ENCODE results near the gene KDSR. TPM values are rescaled to one million over a fixed set of nuclear protein-coding genes. Genes with fewer than 3 reads are reported as not detected.

Gene KDSR
- total and polyA plus RNA-seq, 12 donors: 9.4 to 41.6 (median 32.8) TPM

- intact Hi-C loops (cut with DNase I): loop anchor here in 8 of 10 donors (2.0 to 10.0 kb wide), 8 partner anchors 55 to 302 kb away; no protein-coding TSS in a partner anchor
- WGBS, 2 donors: 0 to 1% methylated on average over 69 to 78 of the region's 78 CpGs
- Histone ChIP-seq H3K4me3 (peak within 1 kb of the TSS; percentile 63 to 91 (median 77)), H3K4me1 (peaks cover 0 to 61% (median 39%) of the 10 kb centered on the region in 9 donors), H3K36me3 (no peaks in the 10 kb centered on the region), H3K27me3 (peaks cover 0 to 8% (median 0%) of the 10 kb centered on the region in 7 donors), H3K27ac (peak within 1 kb of the TSS; percentile 52 to 89 (median 83)), H3K9me3 (no peaks in the 10 kb centered on the region)
- peak; percentile 24 to 43 (median 30) for ATAC-seq
- DNase-seq: peak in 1 of 2 donors; percentile 32
- peak in 1 of 9 donors; percentile 1 for TF ChIP-seq CTCF (IDR thresholded peaks at IDR 0.05)
Observed at GRCh38 chr18:63319383-63320122, 47.5 kb downstream of the KDSR start, which contains the start of gene BCL2. BCL2 (minus strand) TSS chr18:63319769.

- WGBS, 2 donors: 0% methylated on average over 8 of the region's 8 CpGs
- DNase-seq (no peak), ATAC-seq (no peak)
- Histone ChIP-seq H3K4me1 (peaks cover 3 to 67% (median 45%) of the 10 kb centered on the region in 9 donors), H3K27me3 (peaks cover 0 to 8% (median 0%) of the 10 kb centered on the region in 7 donors), H3K36me3 (no peaks in the 10 kb centered on the region), H3K9me3 (no peaks in the 10 kb centered on the region), H3K27ac (peak overlapping the region in 7 of 10 donors; percentile 69 to 89 (median 84)), H3K4me3 (peak overlapping the region; percentile 63 to 91 (median 77))
- TF ChIP-seq CTCF (IDR thresholded peaks at IDR 0.05): no peak
- intact Hi-C loops (cut with DNase I): loop anchor here in 4 of 10 donors (2.0 to 10.0 kb wide), 5 partner anchors 54 to 188 kb away; no protein-coding TSS in a partner anchor
Observed at GRCh38 chr18:63318889-63319382, 48.1 kb downstream of the KDSR start.

GRCh38 chr18:63317982-63318888 lies 48.8 kb downstream of the KDSR start:
- Histone ChIP-seq H3K36me3 (no peaks in the 10 kb centered on the region), H3K4me3 (peak overlapping the region; percentile 63 to 91 (median 77)), H3K27ac (peak overlapping the region in 6 of 10 donors; percentile 26 to 89 (median 84)), H3K4me1 (peaks cover 3 to 73% (median 49%) of the 10 kb centered on the region in 9 donors), H3K27me3 (peaks cover 0 to 8% (median 0%) of the 10 kb centered on the region in 7 donors), H3K9me3 (no peaks in the 10 kb centered on the region)
- WGBS, 2 donors: 4 to 5% methylated on average over 66 of the region's 66 CpGs
- ATAC-seq (peak in 6 of 8 donors; percentile 15 to 48 (median 22)), DNase-seq (peak; percentile 58 to 62)
- TF ChIP-seq CTCF (IDR thresholded peaks at IDR 0.05): peak; percentile 10 to 75 (median 58)
- intact Hi-C loops (cut with DNase I): loop anchor here in 4 of 10 donors (2.0 to 10.0 kb wide), 5 partner anchors 53 to 187 kb away; no protein-coding TSS in a partner anchor
